Measurements from ENCODE around the gene EHBP1L1.

DNA sequence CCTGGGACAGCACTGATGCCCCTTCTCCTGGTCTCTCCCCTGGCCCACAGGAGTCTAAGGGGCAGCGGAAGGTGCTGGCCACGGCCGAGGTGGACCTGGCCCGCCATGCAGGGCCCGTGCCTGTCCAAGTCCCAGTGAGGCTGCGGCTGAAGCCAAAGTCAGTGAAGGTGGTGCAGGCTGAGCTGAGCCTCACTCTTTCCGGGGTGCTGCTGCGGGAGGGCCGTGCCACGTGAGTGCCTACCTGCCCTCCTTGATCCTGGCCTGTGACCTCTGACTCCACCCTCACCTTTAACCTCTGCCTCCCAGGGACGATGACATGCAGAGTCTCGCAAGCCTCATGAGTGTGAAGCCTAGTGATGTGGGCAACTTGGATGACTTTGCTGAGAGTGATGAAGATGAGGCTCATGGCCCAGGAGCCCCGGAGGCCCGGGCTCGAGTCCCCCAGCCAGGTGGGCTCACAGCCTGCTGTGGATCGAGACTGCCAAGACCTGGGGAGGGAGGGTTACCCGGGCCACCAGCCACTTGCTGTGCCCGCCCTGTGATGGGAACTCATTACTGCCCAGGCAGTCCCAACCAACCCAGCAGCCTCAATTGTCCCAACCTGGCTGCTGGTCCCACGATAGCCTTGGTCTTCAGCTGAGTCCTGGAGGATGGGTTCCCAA lies 4.3 kb downstream of the EHBP1L1 start:
- TF ChIP-seq POLR2AphosphoS2 (conservative IDR thresholded peaks at IDR 0.05; ENCODE audit: low read length) = no peak
- no peak for TF ChIP-seq NPAS2 (CRISPR knock-in tag; IDR thresholded peaks at IDR 0.05; ENCODE audit: borderline replicate concordance)
- TF ChIP-seq, protein P1, sequence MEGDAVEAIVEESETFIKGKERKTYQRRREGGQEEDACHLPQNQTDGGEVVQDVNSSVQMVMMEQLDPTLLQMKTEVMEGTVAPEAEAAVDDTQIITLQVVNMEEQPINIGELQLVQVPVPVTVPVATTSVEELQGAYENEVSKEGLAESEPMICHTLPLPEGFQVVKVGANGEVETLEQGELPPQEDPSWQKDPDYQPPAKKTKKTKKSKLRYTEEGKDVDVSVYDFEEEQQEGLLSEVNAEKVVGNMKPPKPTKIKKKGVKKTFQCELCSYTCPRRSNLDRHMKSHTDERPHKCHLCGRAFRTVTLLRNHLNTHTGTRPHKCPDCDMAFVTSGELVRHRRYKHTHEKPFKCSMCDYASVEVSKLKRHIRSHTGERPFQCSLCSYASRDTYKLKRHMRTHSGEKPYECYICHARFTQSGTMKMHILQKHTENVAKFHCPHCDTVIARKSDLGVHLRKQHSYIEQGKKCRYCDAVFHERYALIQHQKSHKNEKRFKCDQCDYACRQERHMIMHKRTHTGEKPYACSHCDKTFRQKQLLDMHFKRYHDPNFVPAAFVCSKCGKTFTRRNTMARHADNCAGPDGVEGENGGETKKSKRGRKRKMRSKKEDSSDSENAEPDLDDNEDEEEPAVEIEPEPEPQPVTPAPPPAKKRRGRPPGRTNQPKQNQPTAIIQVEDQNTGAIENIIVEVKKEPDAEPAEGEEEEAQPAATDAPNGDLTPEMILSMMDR (IDR thresholded peaks at IDR 0.05) = no peak
- no peak for TF ChIP-seq POLR2A (IDR thresholded peaks at IDR 0.05; ENCODE audit: low read length)

Data from A549 (cell line).